ENCODE data around the gene B4GALT2. TPM values are rescaled to one million over a fixed set of nuclear protein-coding genes. Genes with fewer than 3 reads are reported as not detected.
A peak's percentile ranks its signal among the peaks of the same experiment; 100 is the strongest.

The B4GALT2 gene, protein sequence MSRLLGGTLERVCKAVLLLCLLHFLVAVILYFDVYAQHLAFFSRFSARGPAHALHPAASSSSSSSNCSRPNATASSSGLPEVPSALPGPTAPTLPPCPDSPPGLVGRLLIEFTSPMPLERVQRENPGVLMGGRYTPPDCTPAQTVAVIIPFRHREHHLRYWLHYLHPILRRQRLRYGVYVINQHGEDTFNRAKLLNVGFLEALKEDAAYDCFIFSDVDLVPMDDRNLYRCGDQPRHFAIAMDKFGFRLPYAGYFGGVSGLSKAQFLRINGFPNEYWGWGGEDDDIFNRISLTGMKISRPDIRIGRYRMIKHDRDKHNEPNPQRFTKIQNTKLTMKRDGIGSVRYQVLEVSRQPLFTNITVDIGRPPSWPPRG
- 15.2 and 15.5 TPM in 2 replicates for total RNA-seq (2013; cell fraction: nucleolus; rRNA removed)
- total RNA-seq (2014; rRNA removed), result 61.0 and 63.8 TPM in 2 replicates
- 27.2 and 28.7 TPM in 2 replicates for total RNA-seq (2014; rRNA removed; fragmentation: Illumina TruSeq; extraction: Trizol)
- total RNA-seq (2021), result 45.4 and 47.3 TPM in 2 replicates
- polyA plus RNA-seq (2011; ENCODE audit: low read depth), result 7.1 TPM
- 9.8 and 18.0 TPM in 2 replicates for polyA plus RNA-seq (2011; rRNA removed)
- polyA plus RNA-seq (2011; cell fraction: cytosol; rRNA removed), result 27.5 and 46.7 TPM in 2 replicates
- polyA plus RNA-seq (2011; cell fraction: nucleus; rRNA removed), result 22.6 and 26.7 TPM in 2 replicates
- 19.7 and 20.5 TPM in 2 replicates for polyA plus RNA-seq (2012)
- 18.6 and 30.0 TPM in 2 replicates for polyA plus RNA-seq (2014; fragmentation: Illumina TruSeq; extraction: Trizol)
- 1 to 10 TPM in 1 of 2 experiments, under 1 TPM in 1; 0.98 to 2.8 TPM for polyA plus RNA-seq (2014; fragmentation: Nextera tagmentation; extraction: Ambion mirVana)
- polyA plus RNA-seq (2014; rRNA removed), result 53.5 and 67.0 TPM in 2 replicates
- 1 to 10 TPM; 7.2 to 9.6 TPM for polyA plus RNA-seq (2016; fragmentation: Nextera tagmentation; extraction: Ambion mirVana)
- 13.2 and 22.9 TPM in 2 replicates for polyA minus RNA-seq (2011; rRNA and poly(A)+ RNA removed)
- 12.6 and 14.2 TPM in 2 replicates for polyA minus RNA-seq (2011; cell fraction: cytosol; rRNA and poly(A)+ RNA removed)
- polyA minus RNA-seq (2011; cell fraction: nucleus; rRNA and poly(A)+ RNA removed), result 9.3 and 15.2 TPM in 2 replicates
- Bru-seq, nascent RNA, result percentile 56 among the genes with signal in this experiment
- percentile 64 among the genes with signal in this experiment for BruChase-seq, experiment 1, labeled RNA remaining after a 6-hour chase
- percentile 61 among the genes with signal in this experiment for BruChase-seq, experiment 2, labeled RNA remaining after a 2-hour chase
- long read RNA-seq, experiment 1, partial matches to known transcripts, result 3 of 4 reads
- long read RNA-seq, experiment 1, other reads (novel, unspliced or antisense), result 1 of 4 reads
- long read RNA-seq, experiment 2, partial matches to known transcripts, result 1 of 1 reads
- long read RNA-seq, experiment 2, other reads (novel, unspliced or antisense), result 0 of 1 reads

DNA sequence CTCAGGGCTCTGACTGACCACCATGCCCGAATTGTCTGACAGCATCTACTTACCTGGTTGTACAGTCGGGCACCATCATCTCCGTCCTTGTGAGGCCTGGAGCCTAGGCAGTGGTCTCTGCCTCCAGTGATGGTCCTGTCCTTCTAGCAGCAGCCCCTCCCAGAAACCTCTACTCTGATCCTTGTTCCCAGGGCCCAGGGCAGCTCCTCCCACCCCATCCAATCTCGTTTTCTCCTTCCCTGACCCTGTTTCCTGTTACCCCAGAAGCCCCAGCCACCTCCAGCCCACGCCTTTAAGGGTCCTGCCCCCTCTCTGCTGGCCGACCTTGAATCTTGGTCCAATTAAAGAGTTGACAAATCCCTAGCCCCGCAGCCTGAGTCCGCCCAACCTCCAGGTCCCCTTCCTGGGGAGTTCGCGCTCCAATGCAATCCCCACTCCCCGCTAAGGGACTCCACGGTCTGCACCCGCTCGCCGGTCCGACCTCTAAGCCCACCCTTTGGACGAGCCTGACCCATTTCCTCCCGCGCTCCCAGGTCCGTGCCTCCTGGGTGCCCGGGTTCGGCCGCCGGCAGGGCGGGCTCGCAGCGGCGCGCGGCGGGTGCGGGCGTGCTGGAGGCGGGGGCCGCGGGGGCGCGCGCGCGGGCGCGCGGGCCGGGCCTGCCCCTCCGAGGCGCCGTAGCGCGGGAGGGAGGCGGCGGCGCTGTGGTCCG is at the start of gene B4GALT2:
TSS of gene B4GALT2 (plus strand) at position 660 of the 710 bp plus-strand sequence. CDS start 1,951 bp downstream, outside the sequence.
- intact Hi-C loops (cut with micrococcal nuclease; ENCODE audit: unreplicated experiment), result no loop called here
- FAIRE-seq (no peak), ATAC-seq (no peak), DNase-seq (ENCODE audit: low read depth, low spot score) (no peak)
- Histone ChIP-seq H3K36me3 (ENCODE audit: control insufficient read depth in 2 of 2, insufficient read depth in 2 of 2, low read length in 1 of 2) (peaks cover 0 to 7% of the 10 kb centered on the region in 2 experiments), H2AFZ (ENCODE audit: control insufficient read depth, low read depth, low read length) (peak within 1 kb of the TSS; percentile 58), H3K4me1 (ENCODE audit: control insufficient read depth, insufficient read depth, low read length) (peaks cover 29% of the 10 kb centered on the region), H3K4me3 (peak within 1 kb of the TSS; percentile 74), H3K27ac (ENCODE audit: control insufficient read depth, insufficient read depth) (peak within 1 kb of the TSS; percentile 22; the same call in 1 of the 2 replicates), H3K9me3 (replicated peaks; ENCODE audit: control insufficient read depth, insufficient read depth, low read length) (no peaks in the 10 kb centered on the region), H3K4me2 (ENCODE audit: control insufficient read depth, insufficient read depth) (peak within 1 kb of the TSS; percentile 96), H3K9ac (ENCODE audit: control insufficient read depth, insufficient read depth, low read length) (peak within 1 kb of the TSS; percentile 72), H3K27me3 (replicated peaks in 1 of 2; ENCODE audit: control insufficient read depth in 2 of 2, insufficient read depth in 2 of 2, low read length in 1 of 2) (no peaks in the 10 kb centered on the region), H4K20me1 (ENCODE audit: control insufficient read depth, insufficient read depth) (no peaks in the 10 kb centered on the region), H3K79me2 (ENCODE audit: control insufficient read depth, insufficient read depth, low read length) (peaks cover 45% of the 10 kb centered on the region)
- ChIA-PET POLR2A (no interaction called here), CTCF (interaction anchor here (1.0 to 1.4 kb wide), 3 partner anchors 11 to 43 kb away, joined by 3 to 5 read pairs (median 3); no protein-coding TSS in a partner anchor), RAD21 (ENCODE audit: unreplicated experiment) (no interaction called here), SMC1A (ENCODE audit: uncharacterized antibody, unreplicated experiment) (interaction anchor here (1.3 kb wide), 1 partner anchor 14 kb away, joined by 3 read pairs; no protein-coding TSS in a partner anchor)
- in situ Hi-C loops (cut with MboI), result no loop called here
- 11% methylated on average over 24 of the region's 54 CpGs for WGBS (ENCODE audit: insufficient coverage, insufficient replicate concordance, low lambda C conversion rate, missing lambda C conversion rate)
- BruUV-seq (replicated peaks), result no TSS peak
- TF ChIP-seq, protein P1, sequence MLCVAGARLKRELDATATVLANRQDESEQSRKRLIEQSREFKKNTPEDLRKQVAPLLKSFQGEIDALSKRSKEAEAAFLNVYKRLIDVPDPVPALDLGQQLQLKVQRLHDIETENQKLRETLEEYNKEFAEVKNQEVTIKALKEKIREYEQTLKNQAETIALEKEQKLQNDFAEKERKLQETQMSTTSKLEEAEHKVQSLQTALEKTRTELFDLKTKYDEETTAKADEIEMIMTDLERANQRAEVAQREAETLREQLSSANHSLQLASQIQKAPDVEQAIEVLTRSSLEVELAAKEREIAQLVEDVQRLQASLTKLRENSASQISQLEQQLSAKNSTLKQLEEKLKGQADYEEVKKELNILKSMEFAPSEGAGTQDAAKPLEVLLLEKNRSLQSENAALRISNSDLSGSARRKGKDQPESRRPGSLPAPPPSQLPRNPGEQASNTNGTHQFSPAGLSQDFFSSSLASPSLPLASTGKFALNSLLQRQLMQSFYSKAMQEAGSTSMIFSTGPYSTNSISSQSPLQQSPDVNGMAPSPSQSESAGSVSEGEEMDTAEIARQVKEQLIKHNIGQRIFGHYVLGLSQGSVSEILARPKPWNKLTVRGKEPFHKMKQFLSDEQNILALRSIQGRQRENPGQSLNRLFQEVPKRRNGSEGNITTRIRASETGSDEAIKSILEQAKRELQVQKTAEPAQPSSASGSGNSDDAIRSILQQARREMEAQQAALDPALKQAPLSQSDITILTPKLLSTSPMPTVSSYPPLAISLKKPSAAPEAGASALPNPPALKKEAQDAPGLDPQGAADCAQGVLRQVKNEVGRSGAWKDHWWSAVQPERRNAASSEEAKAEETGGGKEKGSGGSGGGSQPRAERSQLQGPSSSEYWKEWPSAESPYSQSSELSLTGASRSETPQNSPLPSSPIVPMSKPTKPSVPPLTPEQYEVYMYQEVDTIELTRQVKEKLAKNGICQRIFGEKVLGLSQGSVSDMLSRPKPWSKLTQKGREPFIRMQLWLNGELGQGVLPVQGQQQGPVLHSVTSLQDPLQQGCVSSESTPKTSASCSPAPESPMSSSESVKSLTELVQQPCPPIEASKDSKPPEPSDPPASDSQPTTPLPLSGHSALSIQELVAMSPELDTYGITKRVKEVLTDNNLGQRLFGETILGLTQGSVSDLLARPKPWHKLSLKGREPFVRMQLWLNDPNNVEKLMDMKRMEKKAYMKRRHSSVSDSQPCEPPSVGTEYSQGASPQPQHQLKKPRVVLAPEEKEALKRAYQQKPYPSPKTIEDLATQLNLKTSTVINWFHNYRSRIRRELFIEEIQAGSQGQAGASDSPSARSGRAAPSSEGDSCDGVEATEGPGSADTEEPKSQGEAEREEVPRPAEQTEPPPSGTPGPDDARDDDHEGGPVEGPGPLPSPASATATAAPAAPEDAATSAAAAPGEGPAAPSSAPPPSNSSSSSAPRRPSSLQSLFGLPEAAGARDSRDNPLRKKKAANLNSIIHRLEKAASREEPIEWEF (IDR thresholded peaks at IDR 0.05; ENCODE audit: insufficient replicate concordance, low read depth, low read length), result no peak
- TF ChIP-seq FOS (IDR thresholded peaks at IDR 0.05; ENCODE audit: borderline replicate concordance, extremely low read depth, insufficient read length) (no peak), ASH2L (IDR thresholded peaks at IDR 0.05; ENCODE audit: borderline replicate concordance, low read depth) (no peak), SMC3 (IDR thresholded peaks at IDR 0.05; ENCODE audit: borderline replicate concordance, low read length) (no peak), SIX5 (IDR thresholded peaks at IDR 0.05; ENCODE audit: low read depth, low read length, severe bottlenecking) (no peak), POLR2AphosphoS2 (IDR thresholded peaks at IDR 0.05; ENCODE audit: low read depth, low read length) (peak; percentile 28; the same call in 1 of the 2 replicates), STAT1 (conservative IDR thresholded peaks at IDR 0.05) (no peak)
- TF ChIP-seq, protein P2, sequence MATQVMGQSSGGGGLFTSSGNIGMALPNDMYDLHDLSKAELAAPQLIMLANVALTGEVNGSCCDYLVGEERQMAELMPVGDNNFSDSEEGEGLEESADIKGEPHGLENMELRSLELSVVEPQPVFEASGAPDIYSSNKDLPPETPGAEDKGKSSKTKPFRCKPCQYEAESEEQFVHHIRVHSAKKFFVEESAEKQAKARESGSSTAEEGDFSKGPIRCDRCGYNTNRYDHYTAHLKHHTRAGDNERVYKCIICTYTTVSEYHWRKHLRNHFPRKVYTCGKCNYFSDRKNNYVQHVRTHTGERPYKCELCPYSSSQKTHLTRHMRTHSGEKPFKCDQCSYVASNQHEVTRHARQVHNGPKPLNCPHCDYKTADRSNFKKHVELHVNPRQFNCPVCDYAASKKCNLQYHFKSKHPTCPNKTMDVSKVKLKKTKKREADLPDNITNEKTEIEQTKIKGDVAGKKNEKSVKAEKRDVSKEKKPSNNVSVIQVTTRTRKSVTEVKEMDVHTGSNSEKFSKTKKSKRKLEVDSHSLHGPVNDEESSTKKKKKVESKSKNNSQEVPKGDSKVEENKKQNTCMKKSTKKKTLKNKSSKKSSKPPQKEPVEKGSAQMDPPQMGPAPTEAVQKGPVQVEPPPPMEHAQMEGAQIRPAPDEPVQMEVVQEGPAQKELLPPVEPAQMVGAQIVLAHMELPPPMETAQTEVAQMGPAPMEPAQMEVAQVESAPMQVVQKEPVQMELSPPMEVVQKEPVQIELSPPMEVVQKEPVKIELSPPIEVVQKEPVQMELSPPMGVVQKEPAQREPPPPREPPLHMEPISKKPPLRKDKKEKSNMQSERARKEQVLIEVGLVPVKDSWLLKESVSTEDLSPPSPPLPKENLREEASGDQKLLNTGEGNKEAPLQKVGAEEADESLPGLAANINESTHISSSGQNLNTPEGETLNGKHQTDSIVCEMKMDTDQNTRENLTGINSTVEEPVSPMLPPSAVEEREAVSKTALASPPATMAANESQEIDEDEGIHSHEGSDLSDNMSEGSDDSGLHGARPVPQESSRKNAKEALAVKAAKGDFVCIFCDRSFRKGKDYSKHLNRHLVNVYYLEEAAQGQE (IDR thresholded peaks at IDR 0.05; ENCODE audit: low read depth, low read length), result no peak

All from GM12878 (cell line).